GM12878 (cell line): ENCODE results near the gene CTNNBIP1. TPM values are rescaled to one million over a fixed set of nuclear protein-coding genes. Genes with fewer than 3 reads are reported as not detected.

Source experiments
- BACH1 ChIP-seq: fragments of 450-650 bp; IDR thresholded peaks from 2 replicates; pipeline ENCODE4 v1.6.1; 2017; ENCODE audit warnings: mild to moderate bottlenecking, borderline replicate concordance
- BHLHE40 ChIP-seq, 2 experiments: fragments of 450-650 bp in 1 of 2; IDR thresholded peaks; 2 replicates each; pipeline ENCODE4 v1.6.1; 2011 to 2017; ENCODE audit warnings: low read depth in 2 of 2, borderline replicate concordance in 1 of 2, improper control_type of control experiment in 1 of 2, low read length in 1 of 2, mild to moderate bottlenecking in 1 of 2
- CREB1 ChIP-seq: IDR thresholded peaks from 2 replicates; pipeline ENCODE4 v1.6.1; 2012; ENCODE audit warnings: low read depth, mild to moderate bottlenecking, inconsistent platforms
- E2F4 ChIP-seq: IDR thresholded peaks from 2 replicates; pipeline ENCODE4 v1.6.1; 2012; ENCODE audit warnings: low read depth, low read length, improper control_type of control experiment
- EGR1 ChIP-seq, 2 experiments: IDR thresholded peaks; 1 replicate in 1 of 2; 2 replicates in 1 of 2; pipeline ENCODE4 v1.6.1; 2011 to 2012; ENCODE audit warnings: low read depth in 2 of 2, low read length in 2 of 2, borderline replicate concordance in 1 of 2, mild to moderate bottlenecking in 1 of 2, moderate library complexity in 1 of 2
- ELK1 ChIP-seq: IDR thresholded peaks from 2 replicates; pipeline ENCODE4 v1.6.1; 2012; ENCODE audit warnings: low read depth, low read length, improper control_type of control experiment
- EZH2 ChIP-seq: IDR thresholded peaks from 2 replicates; pipeline ENCODE4 v1.6.1; 2012; ENCODE audit warnings: low read depth, mild to moderate bottlenecking, control low read depth, inconsistent platforms, low read length, borderline replicate concordance; ENCODE audit not compliant: control insufficient read depth
- GATAD2B ChIP-seq: fragments of 450-650 bp; conservative IDR thresholded peaks from 2 replicates; pipeline ENCODE4 v1.6.1; 2017; ENCODE audit warnings: low read depth, mild to moderate bottlenecking, moderate library complexity
- LARP7 ChIP-seq: fragments of 450-650 bp; IDR thresholded peaks from 2 replicates; pipeline ENCODE4 v1.6.1; 2017; ENCODE audit warnings: mild to moderate bottlenecking
- MAX ChIP-seq: IDR thresholded peaks from 2 replicates; pipeline ENCODE4 v1.6.1; 2012; ENCODE audit warnings: low read depth, low read length, improper control_type of control experiment
- NFYA ChIP-seq: IDR thresholded peaks from 2 replicates; pipeline ENCODE4 v1.6.1; 2011; ENCODE audit warnings: low read depth, mild to moderate bottlenecking, low read length, improper control_type of control experiment, borderline replicate concordance
- NRF1 ChIP-seq: conservative IDR thresholded peaks from 2 replicates; pipeline ENCODE4 v1.6.1; 2011; ENCODE audit warnings: mild to moderate bottlenecking, low read depth, low read length, improper control_type of control experiment
- PAX8 ChIP-seq: fragments of 450-650 bp; IDR thresholded peaks from 2 replicates; pipeline ENCODE4 v1.6.1; 2017; ENCODE audit warnings: mild to moderate bottlenecking, moderate library complexity
- POLR2A ChIP-seq: IDR thresholded peaks from 2 replicates; pipeline ENCODE4 v1.6.1; 2011; ENCODE audit warnings: low read depth, mild to moderate bottlenecking, low read length
- RELB ChIP-seq: fragments of 450-650 bp; IDR thresholded peaks from 2 replicates; pipeline ENCODE4 v1.6.1; 2017; ENCODE audit warnings: low read depth, mild to moderate bottlenecking, moderate library complexity
- SP1 ChIP-seq: IDR thresholded peaks from one replicate; pipeline ENCODE4 v1.6.1; 2011; ENCODE audit warnings: low read depth, low read length
- TAF1 ChIP-seq: IDR thresholded peaks from 2 replicates; pipeline ENCODE4 v1.6.1; 2011; ENCODE audit warnings: mild to moderate bottlenecking, low read depth, low read length, borderline replicate concordance
- TCF12 ChIP-seq: IDR thresholded peaks from 2 replicates; pipeline ENCODE4 v1.6.1; 2011; ENCODE audit warnings: low read depth, mild to moderate bottlenecking, low read length
- polyA plus RNA-seq, 11 experiments: library from polyadenylated mRNA; depleted of rRNA in 4 of 11; unstranded in 6 of 11; stranded (reverse) in 5 of 11; fragments of >200 nt; fragmentation: Nextera tagmentation in 4 of 11; fragmentation: Illumina TruSeq in 1 of 11; extraction: Ambion mirVana in 4 of 11; extraction: Trizol in 1 of 11; gene quantifications; 1 replicate in 1 of 11; 2 replicates in 10 of 11; pipeline versions ENCODE4 v1.2.1 to v1.2.3, GENCODE V29; 2011 to 2016; ENCODE audit warnings: inconsistent platforms in 2 of 11, missing spikeins in 2 of 11, low read depth in 1 of 11
- total RNA-seq, 4 experiments: library from RNA; depleted of rRNA in 3 of 4; stranded (reverse); fragments of >200 nt in 3 of 4; fragmentation: Illumina TruSeq in 1 of 4; extraction: Trizol in 1 of 4; gene quantifications; 2 replicates each; pipeline versions ENCODE4 v1.2.1 to v1.2.3, GENCODE V29; 2013 to 2021
- TF ChIP-seq, protein P1 (sequence below): fragments of 450-650 bp; formaldehyde crosslinking; IDR thresholded peaks from 2 replicates; pipeline ENCODE4 v1.4.0; 2022; ENCODE audit warnings: mild to moderate bottlenecking, moderate library complexity
- TF ChIP-seq, protein P2 (sequence below): fragments of 450-650 bp; conservative IDR thresholded peaks from 2 replicates; pipeline ENCODE4 v1.6.1; 2017; ENCODE audit warnings: mild to moderate bottlenecking, moderate library complexity
- TF ChIP-seq, protein P3 (sequence below): fragments of 450-650 bp; IDR thresholded peaks from 2 replicates; pipeline ENCODE4 v1.6.1; 2016; ENCODE audit warnings: mild to moderate bottlenecking

CTNNBIP1 gene
- total and polyA plus RNA-seq, 10 of the 15 experiments (the other 5 are each of a cell fraction or from before 2014, with no cell fraction given), result 0.42 to 31.8 (median 10.8) TPM

DNA sequence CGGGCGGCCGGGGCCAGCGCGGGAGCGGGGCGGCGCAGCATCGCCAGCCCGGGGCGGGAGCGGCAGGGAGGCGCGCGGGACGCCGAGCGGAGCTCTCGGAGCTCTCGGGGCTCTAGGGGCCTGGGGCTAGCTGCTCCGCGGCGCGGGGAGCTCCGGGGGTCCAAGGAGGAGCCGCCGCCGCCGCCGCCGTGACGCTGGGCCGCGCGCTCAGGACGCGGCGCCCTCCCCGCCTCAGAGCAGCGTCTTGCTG, 86.5 kb downstream of the CTNNBIP1 start (continued):
- TF ChIP-seq MAX, result no peak
- TF ChIP-seq, protein P1, sequence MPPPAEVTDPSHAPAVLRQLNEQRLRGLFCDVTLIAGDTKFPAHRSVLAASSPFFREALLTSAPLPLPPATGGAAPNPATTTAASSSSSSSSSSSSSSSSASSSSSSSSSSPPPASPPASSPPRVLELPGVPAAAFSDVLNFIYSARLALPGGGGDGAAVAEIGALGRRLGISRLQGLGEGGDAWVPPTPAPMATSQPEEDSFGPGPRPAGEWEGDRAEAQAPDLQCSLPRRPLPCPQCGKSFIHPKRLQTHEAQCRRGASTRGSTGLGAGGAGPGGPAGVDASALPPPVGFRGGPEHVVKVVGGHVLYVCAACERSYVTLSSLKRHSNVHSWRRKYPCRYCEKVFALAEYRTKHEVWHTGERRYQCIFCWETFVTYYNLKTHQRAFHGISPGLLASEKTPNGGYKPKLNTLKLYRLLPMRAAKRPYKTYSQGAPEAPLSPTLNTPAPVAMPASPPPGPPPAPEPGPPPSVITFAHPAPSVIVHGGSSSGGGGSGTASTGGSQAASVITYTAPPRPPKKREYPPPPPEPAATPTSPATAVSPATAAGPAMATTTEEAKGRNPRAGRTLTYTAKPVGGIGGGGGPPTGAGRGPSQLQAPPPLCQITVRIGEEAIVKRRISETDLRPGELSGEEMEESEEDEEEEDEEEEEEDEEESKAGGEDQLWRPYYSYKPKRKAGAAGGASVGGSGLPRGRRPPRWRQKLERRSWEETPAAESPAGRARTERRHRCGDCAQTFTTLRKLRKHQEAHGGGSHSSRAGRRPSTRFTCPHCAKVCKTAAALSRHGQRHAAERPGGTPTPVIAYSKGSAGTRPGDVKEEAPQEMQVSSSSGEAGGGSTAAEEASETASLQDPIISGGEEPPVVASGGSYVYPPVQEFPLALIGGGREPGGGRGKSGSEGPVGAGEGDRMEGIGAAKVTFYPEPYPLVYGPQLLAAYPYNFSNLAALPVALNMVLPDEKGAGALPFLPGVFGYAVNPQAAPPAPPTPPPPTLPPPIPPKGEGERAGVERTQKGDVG (CRISPR knock-in tag), result no peak
- no peak for TF ChIP-seq NFYA
- no peak for TF ChIP-seq SP1
- TF ChIP-seq E2F4, result no peak
- no peak for TF ChIP-seq CREB1
- peak; percentile 64 for TF ChIP-seq BACH1
- peak; percentile 14; the same call in 1 of the 2 replicates for TF ChIP-seq GATAD2B
- TF ChIP-seq, protein P2, sequence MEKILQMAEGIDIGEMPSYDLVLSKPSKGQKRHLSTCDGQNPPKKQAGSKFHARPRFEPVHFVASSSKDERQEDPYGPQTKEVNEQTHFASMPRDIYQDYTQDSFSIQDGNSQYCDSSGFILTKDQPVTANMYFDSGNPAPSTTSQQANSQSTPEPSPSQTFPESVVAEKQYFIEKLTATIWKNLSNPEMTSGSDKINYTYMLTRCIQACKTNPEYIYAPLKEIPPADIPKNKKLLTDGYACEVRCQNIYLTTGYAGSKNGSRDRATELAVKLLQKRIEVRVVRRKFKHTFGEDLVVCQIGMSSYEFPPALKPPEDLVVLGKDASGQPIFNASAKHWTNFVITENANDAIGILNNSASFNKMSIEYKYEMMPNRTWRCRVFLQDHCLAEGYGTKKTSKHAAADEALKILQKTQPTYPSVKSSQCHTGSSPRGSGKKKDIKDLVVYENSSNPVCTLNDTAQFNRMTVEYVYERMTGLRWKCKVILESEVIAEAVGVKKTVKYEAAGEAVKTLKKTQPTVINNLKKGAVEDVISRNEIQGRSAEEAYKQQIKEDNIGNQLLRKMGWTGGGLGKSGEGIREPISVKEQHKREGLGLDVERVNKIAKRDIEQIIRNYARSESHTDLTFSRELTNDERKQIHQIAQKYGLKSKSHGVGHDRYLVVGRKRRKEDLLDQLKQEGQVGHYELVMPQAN, result peak; percentile 51; the same call in 1 of the 2 replicates
- TF ChIP-seq LARP7, result peak; percentile 62
- TF ChIP-seq NRF1, result no peak
- peak; percentile 62; the same call in 1 of the 2 replicates for TF ChIP-seq TAF1
- TF ChIP-seq TCF12, result 0 out of 2 replicates have a peak, but pooled peaks have one; percentile 7
- TF ChIP-seq BHLHE40 (IDR thresholded peaks at IDR 0.05; ENCODE audit: borderline replicate concordance in 1 of 2, low read depth in 2 of 2, low read length in 1 of 2), result 0 out of 4 replicates have a peak, but pooled peaks of 1 of the 2 experiments have one; percentile 25
- peak; percentile 83 for TF ChIP-seq POLR2A
- TF ChIP-seq RELB, result no peak
- TF ChIP-seq EZH2, result no peak
- TF ChIP-seq PAX8, result no peak
- TF ChIP-seq, protein P3, sequence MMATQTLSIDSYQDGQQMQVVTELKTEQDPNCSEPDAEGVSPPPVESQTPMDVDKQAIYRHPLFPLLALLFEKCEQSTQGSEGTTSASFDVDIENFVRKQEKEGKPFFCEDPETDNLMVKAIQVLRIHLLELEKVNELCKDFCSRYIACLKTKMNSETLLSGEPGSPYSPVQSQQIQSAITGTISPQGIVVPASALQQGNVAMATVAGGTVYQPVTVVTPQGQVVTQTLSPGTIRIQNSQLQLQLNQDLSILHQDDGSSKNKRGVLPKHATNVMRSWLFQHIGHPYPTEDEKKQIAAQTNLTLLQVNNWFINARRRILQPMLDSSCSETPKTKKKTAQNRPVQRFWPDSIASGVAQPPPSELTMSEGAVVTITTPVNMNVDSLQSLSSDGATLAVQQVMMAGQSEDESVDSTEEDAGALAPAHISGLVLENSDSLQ, result no peak
- no peak for TF ChIP-seq EGR1 (IDR thresholded peaks at IDR 0.05; ENCODE audit: borderline replicate concordance in 1 of 2, low read depth in 2 of 2, low read length in 2 of 2)
- TF ChIP-seq ELK1, result no peak
